ENCODE measurements around the gene ATP5PD.
"Not testable (repeated sequence)": the region's sequence is repeated elsewhere in the genome, so short reads cannot be mapped to it uniquely, and the experiment has no call there.

The ATP5PD gene

GRCh38 chr17:75048249-75048878, 1.6 kb upstream of the ATP5PD start:
- no peak for DNase-seq

GRCh38 chr17:75047398-75048098, 779 bp upstream of the ATP5PD start:
- no peak for DNase-seq

- DNase-seq: not testable (repeated sequence)
Measured at GRCh38 chr17:75045946-75046406, 793 bp downstream of the ATP5PD start.

- no peak for DNase-seq
Measured at GRCh38 chr17:75044716-75045115, 2.1 kb downstream of the ATP5PD start.

GRCh38 chr17:75043789-75044188, 3.0 kb downstream of the ATP5PD start:
- DNase-seq: not testable (repeated sequence)

- no peak for DNase-seq
Measured at GRCh38 chr17:75041656-75042280, 5.0 kb downstream of the ATP5PD start.

GRCh38 chr17:75039238-75039637, 7.5 kb downstream of the ATP5PD start:
- no peak for DNase-seq

- no peak for DNase-seq
Measured at GRCh38 chr17:75036643-75037268, 10.0 kb downstream of the ATP5PD start.

- DNase-seq: no peak
Measured at GRCh38 chr17:75034236-75034908, 12.4 kb downstream of the ATP5PD start.

- DNase-seq: peak; percentile 51
Measured at GRCh38 chr17:75033346-75034235, 13.2 kb downstream of the ATP5PD start.

GRCh38 chr17:75032720-75033280, 14.0 kb downstream of the ATP5PD start:
- no peak for DNase-seq

- no peak for DNase-seq
Measured at GRCh38 chr17:75031972-75032719, 14.6 kb downstream of the ATP5PD start.

GRCh38 chr17:75030161-75030560, 16.6 kb downstream of the ATP5PD start:
- DNase-seq: no peak

GRCh38 chr17:75026650-75027049, 20.1 kb downstream of the ATP5PD start:
- not testable (repeated sequence) for DNase-seq

- DNase-seq: not testable (repeated sequence)
Measured at GRCh38 chr17:75025398-75025734, 21.4 kb downstream of the ATP5PD start.

GRCh38 chr17:75024686-75025397, 21.9 kb downstream of the ATP5PD start:
- DNase-seq: no peak

- DNase-seq: no peak
Measured at GRCh38 chr17:75020331-75021110, 26.2 kb downstream of the ATP5PD start.

GRCh38 chr17:75019710-75020109, 27.1 kb downstream of the ATP5PD start:
- no peak for DNase-seq

- DNase-seq: no peak
Measured at GRCh38 chr17:75019146-75019545, 27.6 kb downstream of the ATP5PD start.
